HG03108 (cell line): Measurements from ENCODE around the gene MTMR4.
"Not testable (repeated sequence)": the region's sequence is repeated elsewhere in the genome, so short reads cannot be mapped to it uniquely, and the experiment has no call there.

Experiments used
- ATAC-seq: cut with Tn5 transposase; IDR thresholded peaks from one replicate; pipeline ENCODE4 v1.9.1; 2021; ENCODE audit warnings: moderate library complexity; ENCODE audit not compliant: unreplicated experiment

MTMR4 gene

GRCh38 chr17:58493506-58493905, 20.9 kb downstream of the MTMR4 start:
- ATAC-seq, result no peak

GRCh38 chr17:58492238-58493121, 22.0 kb downstream of the MTMR4 start:
- ATAC-seq, result no peak

DNA sequence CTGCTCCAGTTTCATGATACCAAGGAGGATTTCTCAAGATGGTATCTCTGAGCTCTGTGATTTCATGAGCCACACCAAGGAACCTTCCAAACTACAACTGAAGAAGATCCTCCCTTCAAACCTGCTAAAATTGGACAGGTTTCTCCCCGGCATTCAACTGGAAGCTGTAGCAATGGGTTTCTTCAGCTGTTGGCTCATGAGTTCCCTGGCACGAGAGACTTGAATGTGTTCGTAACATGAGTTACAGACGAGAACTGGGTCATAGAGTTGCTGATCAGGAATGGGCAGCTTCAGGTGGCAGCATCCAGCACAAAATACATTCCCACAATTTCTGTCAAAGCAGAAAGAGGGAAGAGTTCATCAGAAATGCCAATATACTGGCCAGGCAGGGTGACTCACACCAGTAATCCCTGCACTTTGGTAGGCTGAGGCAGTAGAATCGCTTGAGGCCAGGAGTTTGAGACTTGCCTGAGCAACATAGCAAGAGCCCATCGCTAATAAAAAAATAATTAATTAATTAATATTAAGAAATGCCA, 22.9 kb downstream of the MTMR4 start:
- ATAC-seq, result no peak

GRCh38 chr17:58488428-58488890, 26.0 kb downstream of the MTMR4 start:
- ATAC-seq, result no peak

GRCh38 chr17:58487589-58488427, 26.6 kb downstream of the MTMR4 start, which contains the start of gene HSF5:
TSS of gene HSF5 (minus strand) at chr17:58488408. CDS start at chr17:58488274, 134 bp downstream.
- peak; percentile 60 for ATAC-seq

DNA sequence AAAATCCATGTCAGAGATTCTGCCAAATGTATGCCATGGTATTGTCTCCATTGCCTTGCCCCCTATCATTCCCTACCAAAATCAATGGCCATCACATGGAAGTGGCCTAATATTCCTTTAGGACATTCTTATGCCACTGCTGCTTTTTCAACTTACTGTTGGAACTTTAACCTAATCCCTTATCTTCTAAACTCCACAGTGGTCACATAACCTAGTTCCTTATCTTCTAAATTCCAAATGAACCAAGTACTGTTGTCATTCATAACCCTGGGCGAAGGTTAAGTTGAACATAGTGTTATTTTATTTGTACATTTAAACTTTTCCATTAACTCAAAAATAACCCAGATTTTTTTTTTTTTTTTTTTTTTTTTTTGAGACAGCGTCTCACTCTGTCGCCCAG, 29.8 kb downstream of the MTMR4 start:
- no peak for ATAC-seq

GRCh38 chr17:58481798-58482197, 32.6 kb downstream of the MTMR4 start:
- ATAC-seq, result not testable (repeated sequence)

- ATAC-seq, result no peak
Measured at GRCh38 chr17:58480090-58480489, 34.3 kb downstream of the MTMR4 start.

DNA sequence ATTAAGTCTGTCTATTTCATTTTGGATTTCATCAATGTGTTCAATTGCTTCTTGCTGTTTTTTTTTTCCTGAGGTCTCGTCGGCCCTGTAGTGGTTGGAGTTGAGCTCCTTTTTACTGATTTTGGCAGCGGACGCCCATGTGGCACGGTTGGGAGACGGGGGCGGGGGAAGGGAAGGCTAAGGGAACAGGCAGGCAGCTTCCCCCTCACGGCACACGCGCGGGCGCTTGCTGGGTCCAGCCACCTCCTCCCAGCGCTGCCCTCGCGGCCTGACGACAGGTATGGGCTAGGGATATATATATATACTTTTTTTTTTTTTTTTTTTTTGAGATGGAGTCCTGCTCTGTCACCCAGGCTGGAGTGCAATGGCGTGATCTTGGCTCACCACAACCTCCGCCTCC, 37.6 kb downstream of the MTMR4 start:
- no peak for ATAC-seq

DNA sequence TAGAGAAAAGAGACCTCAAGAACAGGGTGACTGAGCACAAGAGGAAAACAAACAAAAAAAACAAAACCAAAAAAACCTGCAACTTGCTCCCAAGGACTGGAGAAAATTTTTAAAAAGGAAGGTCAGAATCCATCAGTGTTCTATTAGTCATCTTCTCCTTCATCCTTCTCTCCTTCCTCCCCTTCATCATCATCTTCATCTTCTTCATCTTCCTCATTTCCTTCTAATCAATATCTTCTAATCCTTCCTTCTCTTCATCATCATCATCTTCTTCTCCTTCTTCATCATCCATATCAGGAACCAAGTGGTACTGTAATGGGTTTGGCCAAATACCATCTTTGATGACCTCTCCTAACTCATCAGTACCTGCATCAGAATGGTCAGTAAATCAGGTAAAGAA, 38.5 kb downstream of the MTMR4 start:
- ATAC-seq, result no peak

- ATAC-seq, result no peak
Measured at GRCh38 chr17:58470356-58470755, 44.1 kb downstream of the MTMR4 start.

DNA sequence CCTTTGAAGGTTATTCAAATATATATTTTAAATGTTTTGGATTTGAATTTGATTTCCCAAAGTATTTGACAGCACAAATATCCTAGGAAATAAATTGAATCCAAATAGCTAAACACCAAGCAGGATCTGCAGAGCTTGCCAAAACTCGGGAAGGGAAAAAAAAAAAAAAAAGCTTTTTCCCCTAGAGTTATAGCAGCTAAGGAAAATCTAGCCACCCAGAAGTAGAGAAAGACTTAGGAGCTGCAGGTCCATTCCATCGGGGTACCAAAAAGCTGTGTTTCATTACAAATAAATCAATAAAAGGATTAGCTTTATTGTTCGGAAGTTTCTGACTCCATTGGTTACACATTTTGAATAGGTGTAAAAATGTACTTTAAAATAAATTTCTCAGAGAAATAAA, 45.5 kb downstream of the MTMR4 start:
- no peak for ATAC-seq

- no peak for ATAC-seq
Measured at GRCh38 chr17:58455491-58455890, 58.9 kb downstream of the MTMR4 start.

DNA sequence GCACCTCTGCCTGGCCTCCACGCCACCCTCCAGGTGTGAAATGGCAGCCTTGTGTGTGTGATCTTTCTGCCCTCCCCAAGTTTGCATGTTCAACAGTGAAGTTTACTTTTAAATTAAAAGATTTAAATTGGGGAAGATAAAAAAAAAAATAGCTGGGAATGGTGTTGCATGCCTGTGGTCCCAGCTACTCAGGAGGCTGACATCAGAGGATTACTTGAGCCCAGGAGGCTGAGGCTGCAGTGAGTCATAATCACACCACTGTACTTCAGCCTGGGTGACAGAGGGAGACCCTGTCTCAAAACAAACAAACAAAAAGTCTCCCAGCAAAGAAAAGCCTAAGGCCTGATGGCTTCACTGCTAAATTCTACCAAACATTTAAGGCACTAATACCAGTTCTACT, 61.7 kb downstream of the MTMR4 start:
- ATAC-seq, result no peak

GRCh38 chr17:58447039-58447975, 67.1 kb downstream of the MTMR4 start:
- ATAC-seq, result no peak

GRCh38 chr17:58446086-58446485, 68.4 kb downstream of the MTMR4 start:
- no peak for ATAC-seq
